Progenitor cell of endocrine pancreas (in vitro differentiated cells): ENCODE measurements around the gene MRPL37. TPM values are rescaled to one million over a fixed set of nuclear protein-coding genes. Genes with fewer than 3 reads are reported as not detected.

Experiments
- DNase-seq: peaks from one replicate; pipeline ENCODE4 v3.0.0; 2021; ENCODE audit warnings: low spot score; ENCODE audit not compliant: unreplicated experiment
- H3K27ac Mint-ChIP-seq: 2 replicates; pipeline ENCODE4 v1.8.0; 2021; ENCODE audit warnings: mild to moderate bottlenecking, moderate library complexity, mixed read lengths
- H3K27me3 Mint-ChIP-seq: 2 replicates; pipeline ENCODE4 v1.8.0; 2021; ENCODE audit warnings: mixed read lengths
- H3K36me3 Mint-ChIP-seq: 2 replicates; pipeline ENCODE4 v1.8.0; 2022; ENCODE audit warnings: mixed read lengths; ENCODE audit not compliant: insufficient read depth
- H3K4me1 Mint-ChIP-seq: 2 replicates; pipeline ENCODE4 v1.8.0; 2021; ENCODE audit warnings: low read depth, mixed read lengths
- H3K4me3 Mint-ChIP-seq: 2 replicates; pipeline ENCODE4 v1.8.0; 2021; ENCODE audit warnings: low read depth, mild to moderate bottlenecking, moderate library complexity, mixed read lengths
- H3K9me3 Mint-ChIP-seq: 2 replicates; pipeline ENCODE4 v1.8.0; 2021; ENCODE audit warnings: low read depth, mixed read lengths
- CTCF ChIP-seq: fragments of 200-600 bp; sonication (generic); IDR thresholded peaks from one replicate; pipeline ENCODE4 v1.5.0; 2021; ENCODE audit warnings: antibody characterized with exemption, mild to moderate bottlenecking; ENCODE audit not compliant: unreplicated experiment
- total RNA-seq: library from RNA; stranded (reverse); gene quantifications from 2 replicates; pipeline ENCODE4 v1.2.1, GENCODE V29; 2021

The MRPL37 gene
- total RNA-seq, 1 donor from 2014 or later, result 61.9 TPM

GRCh38 chr1:54156986-54157385, 43.0 kb upstream of the MRPL37 start:
- no peaks in the 10 kb centered on the region for H3K36me3 Mint-ChIP-seq
- TF ChIP-seq CTCF, result no peak
- H3K27ac Mint-ChIP-seq, result no peak overlapping the region
- no peak overlapping the region for H3K4me3 Mint-ChIP-seq
- no peaks in the 10 kb centered on the region for H3K4me1 Mint-ChIP-seq
- DNase-seq, result no peak
- H3K27me3 Mint-ChIP-seq, result peaks cover 18% of the 10 kb centered on the region
- H3K9me3 Mint-ChIP-seq, result no peaks in the 10 kb centered on the region

DNA sequence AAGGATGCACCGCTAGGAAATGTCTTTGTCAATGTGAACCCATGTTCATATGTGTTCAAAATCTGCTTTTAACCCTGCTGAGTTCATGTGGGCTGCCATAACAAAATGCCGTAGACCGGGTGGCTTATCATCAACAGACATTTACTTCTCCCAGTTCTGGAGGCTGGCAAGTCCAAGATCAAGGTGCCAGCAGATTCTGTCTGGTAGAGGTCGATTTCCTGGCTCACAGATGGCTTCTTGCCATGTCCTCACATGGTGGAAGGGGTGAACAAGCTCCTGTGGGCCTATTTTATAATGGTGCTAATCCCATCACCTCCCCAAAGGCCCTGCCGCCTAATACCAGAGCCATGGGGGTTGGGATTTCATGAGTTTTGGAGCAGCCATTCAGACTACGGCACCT, 42.6 kb upstream of the MRPL37 start:
- Mint-ChIP-seq H3K4me3 (no peak overlapping the region), H3K36me3 (no peaks in the 10 kb centered on the region), H3K4me1 (no peaks in the 10 kb centered on the region), H3K27ac (no peak overlapping the region), H3K9me3 (no peaks in the 10 kb centered on the region), H3K27me3 (peaks cover 18% of the 10 kb centered on the region)
- no peak for TF ChIP-seq CTCF
- no peak for DNase-seq

DNA sequence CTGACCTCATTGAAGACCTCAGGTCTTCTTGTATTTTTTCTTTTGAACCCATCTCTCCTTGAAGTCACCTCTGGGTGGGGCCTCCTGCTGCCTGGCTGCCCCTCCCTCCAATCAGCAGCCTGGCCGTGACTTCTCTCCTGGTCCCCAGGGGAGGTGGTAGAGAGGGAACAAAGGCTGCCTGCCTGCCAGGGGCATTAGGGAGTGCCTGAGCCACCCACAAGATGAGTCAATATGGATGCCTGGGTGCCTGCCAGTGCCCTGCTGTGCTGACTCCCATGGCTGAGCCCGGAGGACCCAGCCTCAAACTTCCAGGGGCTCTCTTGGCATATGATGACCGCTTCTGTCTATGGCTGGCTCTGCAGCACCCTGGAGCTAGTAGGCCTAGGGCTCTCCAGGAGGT, 41.9 kb upstream of the MRPL37 start:
- peaks cover 18% of the 10 kb centered on the region for H3K27me3 Mint-ChIP-seq
- no peak overlapping the region for H3K4me3 Mint-ChIP-seq
- no peaks in the 10 kb centered on the region for H3K9me3 Mint-ChIP-seq
- TF ChIP-seq CTCF, result no peak
- H3K36me3 Mint-ChIP-seq, result no peaks in the 10 kb centered on the region
- H3K27ac Mint-ChIP-seq, result no peak overlapping the region
- DNase-seq, result no peak
- H3K4me1 Mint-ChIP-seq, result no peaks in the 10 kb centered on the region

DNA sequence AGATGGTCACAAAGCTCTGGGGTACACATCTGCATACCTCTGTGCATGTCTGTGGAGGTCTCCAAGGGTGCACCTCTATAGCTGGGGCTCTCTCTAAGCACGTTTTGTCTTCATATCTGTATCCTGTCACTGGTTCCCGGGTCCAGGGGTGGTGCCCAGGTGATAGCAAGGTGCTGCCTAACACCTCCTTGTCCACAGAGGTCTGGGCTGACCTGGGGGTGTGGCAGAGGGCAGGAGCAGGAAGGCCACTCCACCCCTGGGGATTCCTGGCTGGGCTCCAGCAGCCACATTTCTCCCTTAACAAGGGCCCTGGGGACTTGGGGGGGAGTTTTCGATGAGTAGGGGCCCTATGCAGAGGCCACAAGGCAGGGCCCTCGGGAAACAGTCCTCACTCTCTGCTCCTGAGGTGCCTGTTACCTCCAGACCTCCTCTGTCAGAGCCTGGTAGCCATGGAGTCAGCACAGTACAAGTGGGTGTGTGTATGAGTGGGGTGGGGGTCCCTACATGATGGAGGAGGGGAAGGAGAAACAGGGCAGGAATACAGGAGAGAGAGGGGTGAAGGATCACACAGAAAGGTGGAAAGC, 40.1 kb upstream of the MRPL37 start:
- H3K9me3 Mint-ChIP-seq, result no peaks in the 10 kb centered on the region
- H3K27ac Mint-ChIP-seq, result no peak overlapping the region
- peaks cover 10% of the 10 kb centered on the region for H3K27me3 Mint-ChIP-seq
- H3K4me3 Mint-ChIP-seq, result no peak overlapping the region
- no peak for DNase-seq
- H3K4me1 Mint-ChIP-seq, result no peaks in the 10 kb centered on the region
- TF ChIP-seq CTCF, result no peak
- H3K36me3 Mint-ChIP-seq, result no peaks in the 10 kb centered on the region

GRCh38 chr1:54160351-54160750, 39.6 kb upstream of the MRPL37 start:
- Mint-ChIP-seq H3K27me3 (peaks cover 9% of the 10 kb centered on the region), H3K4me1 (no peaks in the 10 kb centered on the region), H3K36me3 (no peaks in the 10 kb centered on the region), H3K9me3 (no peaks in the 10 kb centered on the region), H3K4me3 (no peak overlapping the region), H3K27ac (no peak overlapping the region)
- TF ChIP-seq CTCF, result no peak
- DNase-seq, result no peak
